Liver (tissue), 9 donors: ENCODE data around the gene MEG3. TPM values are rescaled to one million over a fixed set of nuclear protein-coding genes. Genes with fewer than 3 reads are reported as not detected.

ENCODE experiments used
- DNase-seq: peaks from one replicate; pipeline ENCODE4 v3.0.0-alpha.2; 2017; ENCODE audit warnings: low spot score
- H3K27ac ChIP-seq, 2 donors: one replicate each; pipeline ENCODE4 v1.7.0; 2013; ENCODE audit warnings: inconsistent platforms in 2 of 2, low read length in 2 of 2, control low read depth in 1 of 2, low read depth in 1 of 2, mild to moderate bottlenecking in 1 of 2
- H3K27me3 ChIP-seq, 4 donors: one replicate each; pipeline versions ENCODE4 v1.6.1 to v1.7.0; 2013; ENCODE audit warnings: low read length in 3 of 4, inconsistent platforms in 1 of 4, mild to moderate bottlenecking in 1 of 4, moderate library complexity in 1 of 4; ENCODE audit not compliant: control insufficient read depth in 4 of 4, insufficient read depth in 4 of 4
- H3K36me3 ChIP-seq, 4 donors: one replicate each; pipeline versions ENCODE4 v1.6.1 to v1.7.0; 2013; ENCODE audit warnings: low read length in 3 of 4, mild to moderate bottlenecking in 3 of 4, low read depth in 1 of 4, moderate library complexity in 1 of 4; ENCODE audit not compliant: control insufficient read depth in 4 of 4, insufficient read depth in 3 of 4
- H3K4me1 ChIP-seq, 4 donors: one replicate each; pipeline versions ENCODE4 v1.6.1 to v1.7.0; 2013; ENCODE audit warnings: low read length in 3 of 4, mild to moderate bottlenecking in 3 of 4, moderate library complexity in 1 of 4; ENCODE audit not compliant: control insufficient read depth in 4 of 4, insufficient read depth in 4 of 4
- H3K4me3 ChIP-seq, 3 donors: one replicate each; pipeline versions ENCODE4 v1.6.1 to v1.7.0; 2013; ENCODE audit warnings: low read length in 3 of 3, control low read depth in 1 of 3, low read depth in 1 of 3, mild to moderate bottlenecking in 1 of 3
- H3K9ac ChIP-seq, 2 donors: one replicate each; pipeline ENCODE4 v1.7.0; 2013; ENCODE audit warnings: low read length in 2 of 2, mild to moderate bottlenecking in 2 of 2, moderate library complexity in 2 of 2, control low read depth in 1 of 2, low read depth in 1 of 2
- H3K9me3 ChIP-seq, 4 donors: one replicate each; pipeline versions ENCODE4 v1.6.1 to v1.7.0; 2013; ENCODE audit warnings: low read length in 3 of 4; ENCODE audit not compliant: control insufficient read depth in 4 of 4
- EGR1 ChIP-seq, 2 donors: IDR thresholded peaks; 2 replicates each; pipeline ENCODE4 v1.6.1; 2016 to 2018; ENCODE audit warnings: antibody characterized with exemption in 2 of 2, low read depth in 2 of 2
- FOXA1 ChIP-seq: IDR thresholded peaks from 2 replicates; pipeline ENCODE4 v1.6.1; 2016; ENCODE audit warnings: antibody characterized with exemption
- FOXA2 ChIP-seq: IDR thresholded peaks from 2 replicates; pipeline ENCODE4 v1.6.1; 2016; ENCODE audit warnings: antibody characterized with exemption
- GABPA ChIP-seq, 2 donors: IDR thresholded peaks in 1 of 2; conservative IDR thresholded peaks in 1 of 2; 2 replicates each; pipeline ENCODE4 v1.6.1; 2016; ENCODE audit warnings: antibody characterized with exemption in 2 of 2, mild to moderate bottlenecking in 1 of 2, moderate library complexity in 1 of 2
- HNF4A ChIP-seq, 2 donors: conservative IDR thresholded peaks; 2 replicates each; pipeline ENCODE4 v1.6.1; 2016; ENCODE audit warnings: antibody characterized with exemption in 2 of 2, mild to moderate bottlenecking in 2 of 2
- HNF4G ChIP-seq: IDR thresholded peaks from 2 replicates; pipeline ENCODE4 v1.6.1; 2016; ENCODE audit warnings: antibody characterized with exemption
- JUND ChIP-seq, 2 donors: IDR thresholded peaks; 2 replicates each; pipeline ENCODE4 v1.6.1; 2016; ENCODE audit warnings: antibody characterized with exemption in 2 of 2
- NR2F2 ChIP-seq: IDR thresholded peaks from 2 replicates; pipeline ENCODE4 v1.6.1; 2016; ENCODE audit warnings: antibody characterized with exemption
- RAD21 ChIP-seq, 2 donors: IDR thresholded peaks; 2 replicates each; pipeline ENCODE4 v1.6.1; 2016; ENCODE audit warnings: antibody characterized with exemption in 2 of 2, mild to moderate bottlenecking in 2 of 2
- RXRA ChIP-seq, 2 donors: IDR thresholded peaks; 2 replicates each; pipeline ENCODE4 v1.6.1; 2017 to 2018; ENCODE audit warnings: antibody characterized with exemption in 2 of 2, mild to moderate bottlenecking in 1 of 2
- SP1 ChIP-seq: IDR thresholded peaks from 2 replicates; pipeline ENCODE4 v1.6.1; 2018; ENCODE audit warnings: antibody characterized with exemption, mild to moderate bottlenecking
- TAF1 ChIP-seq: conservative IDR thresholded peaks from 2 replicates; pipeline ENCODE4 v1.6.1; 2016; ENCODE audit warnings: antibody characterized with exemption, mild to moderate bottlenecking
- YY1 ChIP-seq: IDR thresholded peaks from 2 replicates; pipeline ENCODE4 v1.6.1; 2016; ENCODE audit warnings: antibody characterized with exemption, mild to moderate bottlenecking
- WGBS: extraction: QIAGEN DNeasy Blood & Tissue Kit; methylation state at CpG from one replicate; pipeline ENCODE4 v1.1.7; 2013; 5-methylcytosine and 5-hydroxymethylcytosine counted together
- polyA plus RNA-seq, 2 donors: library from polyadenylated mRNA; stranded (reverse) in 1 of 2; unstranded in 1 of 2; fragments of 200-250 nt in 1 of 2; fragments of >200 nt in 1 of 2; fragmentation: Nextera tagmentation in 1 of 2; extraction: Ambion mirVana in 1 of 2; gene quantifications; one replicate each; pipeline versions ENCODE4 v1.2.1 to v1.2.3, GENCODE V29; 2013 to 2015
- total RNA-seq, 2 donors: library from RNA; depleted of rRNA; stranded (reverse); fragments of >200 nt; gene quantifications; one replicate each; pipeline ENCODE4 v1.2.3, GENCODE V29; 2014
- TF ChIP-seq, protein P1 (sequence below): IDR thresholded peaks from 2 replicates; pipeline ENCODE4 v1.6.1; 2016; ENCODE audit warnings: antibody characterized with exemption
- TF ChIP-seq, protein P2 (sequence below): IDR thresholded peaks from 2 replicates; pipeline ENCODE4 v1.6.1; 2016; ENCODE audit warnings: antibody characterized with exemption
- TF ChIP-seq, protein P3 (sequence below): fragments of 150-350 bp; IDR thresholded peaks from 2 replicates; pipeline ENCODE4 v1.5.1; 2017; ENCODE audit warnings: improper control_type of control experiment, low read depth, low read length; ENCODE audit not compliant: missing input control
- TF ChIP-seq, protein P4 (sequence below): IDR thresholded peaks from 2 replicates; pipeline ENCODE4 v1.6.1; 2016; ENCODE audit warnings: antibody characterized with exemption
- TF ChIP-seq, protein P5 (sequence below): IDR thresholded peaks from 2 replicates; pipeline ENCODE4 v1.6.1; 2016; ENCODE audit warnings: antibody characterized with exemption, mild to moderate bottlenecking
- donor health status: healthy.
- donor health status: healthy.
- donor health status: healthy.
- donor health status: healthy.
- donor health status: healthy.

Gene MEG3
- total and polyA plus RNA-seq, 4 donors: 12.3 to 485 (median 23.1) TPM

DNA sequence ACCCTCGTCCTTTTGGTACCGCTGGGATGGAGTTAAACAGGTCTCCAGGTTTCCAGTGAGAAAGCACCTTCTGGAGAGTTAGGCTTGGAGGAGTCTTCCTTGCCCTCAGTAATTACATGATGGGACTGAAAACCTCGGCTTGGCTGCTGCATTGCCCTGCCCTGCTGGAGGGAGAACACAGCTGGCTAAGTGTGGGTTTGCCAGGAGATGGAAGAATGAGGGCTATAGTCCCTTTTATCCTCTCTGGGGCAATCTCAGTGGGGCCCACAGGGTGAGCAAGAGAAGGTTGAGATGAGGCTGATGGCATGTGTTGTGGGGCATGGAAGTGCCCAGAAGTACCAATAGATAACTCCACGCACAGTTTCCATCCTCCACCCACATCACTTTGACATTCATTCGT, 23.2 kb upstream of the MEG3 start:
- Histone ChIP-seq H3K9me3 (no peaks in the 10 kb centered on the region), H3K27ac (no peak overlapping the region), H3K9ac (no peak overlapping the region), H3K36me3 (no peaks in the 10 kb centered on the region), H3K4me1 (no peaks in the 10 kb centered on the region), H3K27me3 (peaks cover 0 to 2% (median 0%) of the 10 kb centered on the region in 4 donors), H3K4me3 (no peak overlapping the region)
- no peak for DNase-seq
- TF ChIP-seq TAF1 (no peak), HNF4G (no peak), EGR1 (IDR thresholded peaks at IDR 0.05; ENCODE audit: low read depth in 2 of 2) (no peak)
- 83% methylated on average over 5 of the region's 5 CpGs for WGBS

DNA sequence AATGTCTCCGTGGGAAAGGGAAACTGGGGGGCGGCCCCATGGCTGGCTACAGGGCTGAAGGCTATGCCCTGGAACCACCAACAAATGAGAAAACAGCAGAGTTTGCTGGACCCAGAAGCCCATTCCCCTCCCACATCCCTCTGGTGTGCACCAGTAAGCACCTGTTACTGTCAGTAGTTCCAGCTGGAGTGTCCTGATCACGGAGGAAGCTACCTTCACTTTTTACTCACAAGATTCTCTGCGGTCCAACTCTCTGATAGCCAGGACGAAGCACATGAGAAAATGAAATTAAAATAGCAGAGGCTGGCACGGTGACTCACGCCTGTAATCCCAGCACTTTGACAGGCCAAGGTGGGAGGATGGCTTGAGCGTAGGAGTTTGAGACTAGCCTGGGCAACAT, 22.7 kb upstream of the MEG3 start:
- Histone ChIP-seq H3K27ac (no peak overlapping the region), H3K27me3 (peaks cover 0 to 2% (median 0%) of the 10 kb centered on the region in 4 donors), H3K4me3 (no peak overlapping the region), H3K9ac (no peak overlapping the region), H3K9me3 (peaks cover 0 to 3% (median under 1%) of the 10 kb centered on the region in 4 donors), H3K36me3 (no peaks in the 10 kb centered on the region), H3K4me1 (no peaks in the 10 kb centered on the region)
- TF ChIP-seq RAD21 (IDR thresholded peaks at IDR 0.05) (no peak), SP1 (no peak), HNF4G (no peak), FOXA2 (no peak), RXRA (IDR thresholded peaks at IDR 0.05) (no peak), TAF1 (no peak), YY1 (no peak), GABPA (IDR thresholded peaks at IDR 0.05 in 1 of 2, conservative IDR thresholded peaks at IDR 0.05 in 1 of 2) (no peak), FOXA1 (no peak), HNF4A (conservative IDR thresholded peaks at IDR 0.05) (no peak), EGR1 (IDR thresholded peaks at IDR 0.05; ENCODE audit: low read depth in 2 of 2) (no peak), JUND (IDR thresholded peaks at IDR 0.05) (no peak)
- TF ChIP-seq, protein P1, sequence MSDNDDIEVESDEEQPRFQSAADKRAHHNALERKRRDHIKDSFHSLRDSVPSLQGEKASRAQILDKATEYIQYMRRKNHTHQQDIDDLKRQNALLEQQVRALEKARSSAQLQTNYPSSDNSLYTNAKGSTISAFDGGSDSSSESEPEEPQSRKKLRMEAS: no peak
- TF ChIP-seq, protein P2, sequence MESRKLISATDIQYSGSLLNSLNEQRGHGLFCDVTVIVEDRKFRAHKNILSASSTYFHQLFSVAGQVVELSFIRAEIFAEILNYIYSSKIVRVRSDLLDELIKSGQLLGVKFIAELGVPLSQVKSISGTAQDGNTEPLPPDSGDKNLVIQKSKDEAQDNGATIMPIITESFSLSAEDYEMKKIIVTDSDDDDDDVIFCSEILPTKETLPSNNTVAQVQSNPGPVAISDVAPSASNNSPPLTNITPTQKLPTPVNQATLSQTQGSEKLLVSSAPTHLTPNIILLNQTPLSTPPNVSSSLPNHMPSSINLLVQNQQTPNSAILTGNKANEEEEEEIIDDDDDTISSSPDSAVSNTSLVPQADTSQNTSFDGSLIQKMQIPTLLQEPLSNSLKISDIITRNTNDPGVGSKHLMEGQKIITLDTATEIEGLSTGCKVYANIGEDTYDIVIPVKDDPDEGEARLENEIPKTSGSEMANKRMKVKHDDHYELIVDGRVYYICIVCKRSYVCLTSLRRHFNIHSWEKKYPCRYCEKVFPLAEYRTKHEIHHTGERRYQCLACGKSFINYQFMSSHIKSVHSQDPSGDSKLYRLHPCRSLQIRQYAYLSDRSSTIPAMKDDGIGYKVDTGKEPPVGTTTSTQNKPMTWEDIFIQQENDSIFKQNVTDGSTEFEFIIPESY: no peak
- DNase-seq: no peak
- 89% methylated on average over 8 of the region's 8 CpGs for WGBS

DNA sequence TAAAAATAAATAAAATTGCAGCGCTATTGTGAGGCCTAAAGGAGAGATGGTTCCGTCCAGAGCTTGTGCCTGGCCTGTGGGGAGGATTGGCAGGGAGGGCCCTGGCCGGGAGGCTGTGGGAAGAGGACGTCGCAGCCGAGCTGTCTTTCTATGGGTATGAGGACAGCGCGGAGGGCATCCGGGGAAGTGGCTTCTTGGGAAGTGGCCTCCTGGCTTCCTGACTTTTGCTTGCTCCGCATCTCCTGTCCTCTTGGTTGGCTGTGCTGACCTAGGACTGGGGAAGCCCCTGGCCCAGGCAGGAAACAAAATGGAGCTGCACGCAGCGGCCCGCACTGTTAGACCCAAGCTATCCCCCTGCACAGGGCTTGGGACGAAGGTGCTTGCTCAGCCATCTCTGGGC, 22.2 kb upstream of the MEG3 start:
- 86% methylated on average over 14 of the region's 14 CpGs for WGBS
- Histone ChIP-seq H3K36me3 (no peaks in the 10 kb centered on the region), H3K27ac (no peak overlapping the region), H3K4me3 (no peak overlapping the region), H3K9me3 (peaks cover 0 to 5% (median 3%) of the 10 kb centered on the region in 4 donors), H3K9ac (no peak overlapping the region), H3K4me1 (no peaks in the 10 kb centered on the region), H3K27me3 (peaks cover 0 to 2% (median 0%) of the 10 kb centered on the region in 4 donors)
- DNase-seq: no peak
- TF ChIP-seq GABPA (IDR thresholded peaks at IDR 0.05 in 1 of 2, conservative IDR thresholded peaks at IDR 0.05 in 1 of 2): no peak
- TF ChIP-seq FOXA2: no peak
- TF ChIP-seq, protein P3, sequence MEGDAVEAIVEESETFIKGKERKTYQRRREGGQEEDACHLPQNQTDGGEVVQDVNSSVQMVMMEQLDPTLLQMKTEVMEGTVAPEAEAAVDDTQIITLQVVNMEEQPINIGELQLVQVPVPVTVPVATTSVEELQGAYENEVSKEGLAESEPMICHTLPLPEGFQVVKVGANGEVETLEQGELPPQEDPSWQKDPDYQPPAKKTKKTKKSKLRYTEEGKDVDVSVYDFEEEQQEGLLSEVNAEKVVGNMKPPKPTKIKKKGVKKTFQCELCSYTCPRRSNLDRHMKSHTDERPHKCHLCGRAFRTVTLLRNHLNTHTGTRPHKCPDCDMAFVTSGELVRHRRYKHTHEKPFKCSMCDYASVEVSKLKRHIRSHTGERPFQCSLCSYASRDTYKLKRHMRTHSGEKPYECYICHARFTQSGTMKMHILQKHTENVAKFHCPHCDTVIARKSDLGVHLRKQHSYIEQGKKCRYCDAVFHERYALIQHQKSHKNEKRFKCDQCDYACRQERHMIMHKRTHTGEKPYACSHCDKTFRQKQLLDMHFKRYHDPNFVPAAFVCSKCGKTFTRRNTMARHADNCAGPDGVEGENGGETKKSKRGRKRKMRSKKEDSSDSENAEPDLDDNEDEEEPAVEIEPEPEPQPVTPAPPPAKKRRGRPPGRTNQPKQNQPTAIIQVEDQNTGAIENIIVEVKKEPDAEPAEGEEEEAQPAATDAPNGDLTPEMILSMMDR: no peak
- TF ChIP-seq, protein P4, sequence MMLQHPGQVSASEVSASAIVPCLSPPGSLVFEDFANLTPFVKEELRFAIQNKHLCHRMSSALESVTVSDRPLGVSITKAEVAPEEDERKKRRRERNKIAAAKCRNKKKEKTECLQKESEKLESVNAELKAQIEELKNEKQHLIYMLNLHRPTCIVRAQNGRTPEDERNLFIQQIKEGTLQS: no peak
- TF ChIP-seq HNF4A (conservative IDR thresholded peaks at IDR 0.05): no peak
- TF ChIP-seq, protein P1: no peak
- no peak for TF ChIP-seq RXRA (IDR thresholded peaks at IDR 0.05)
- TF ChIP-seq, protein P5, sequence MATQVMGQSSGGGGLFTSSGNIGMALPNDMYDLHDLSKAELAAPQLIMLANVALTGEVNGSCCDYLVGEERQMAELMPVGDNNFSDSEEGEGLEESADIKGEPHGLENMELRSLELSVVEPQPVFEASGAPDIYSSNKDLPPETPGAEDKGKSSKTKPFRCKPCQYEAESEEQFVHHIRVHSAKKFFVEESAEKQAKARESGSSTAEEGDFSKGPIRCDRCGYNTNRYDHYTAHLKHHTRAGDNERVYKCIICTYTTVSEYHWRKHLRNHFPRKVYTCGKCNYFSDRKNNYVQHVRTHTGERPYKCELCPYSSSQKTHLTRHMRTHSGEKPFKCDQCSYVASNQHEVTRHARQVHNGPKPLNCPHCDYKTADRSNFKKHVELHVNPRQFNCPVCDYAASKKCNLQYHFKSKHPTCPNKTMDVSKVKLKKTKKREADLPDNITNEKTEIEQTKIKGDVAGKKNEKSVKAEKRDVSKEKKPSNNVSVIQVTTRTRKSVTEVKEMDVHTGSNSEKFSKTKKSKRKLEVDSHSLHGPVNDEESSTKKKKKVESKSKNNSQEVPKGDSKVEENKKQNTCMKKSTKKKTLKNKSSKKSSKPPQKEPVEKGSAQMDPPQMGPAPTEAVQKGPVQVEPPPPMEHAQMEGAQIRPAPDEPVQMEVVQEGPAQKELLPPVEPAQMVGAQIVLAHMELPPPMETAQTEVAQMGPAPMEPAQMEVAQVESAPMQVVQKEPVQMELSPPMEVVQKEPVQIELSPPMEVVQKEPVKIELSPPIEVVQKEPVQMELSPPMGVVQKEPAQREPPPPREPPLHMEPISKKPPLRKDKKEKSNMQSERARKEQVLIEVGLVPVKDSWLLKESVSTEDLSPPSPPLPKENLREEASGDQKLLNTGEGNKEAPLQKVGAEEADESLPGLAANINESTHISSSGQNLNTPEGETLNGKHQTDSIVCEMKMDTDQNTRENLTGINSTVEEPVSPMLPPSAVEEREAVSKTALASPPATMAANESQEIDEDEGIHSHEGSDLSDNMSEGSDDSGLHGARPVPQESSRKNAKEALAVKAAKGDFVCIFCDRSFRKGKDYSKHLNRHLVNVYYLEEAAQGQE: no peak
- no peak for TF ChIP-seq FOXA1
- no peak for TF ChIP-seq NR2F2
